Right renal pelvis (tissue), 4 donors: Measurements from ENCODE around the gene THPO. TPM values are rescaled to one million over a fixed set of nuclear protein-coding genes. Genes with fewer than 3 reads are reported as not detected.

Source experiments
- DNase-seq, 4 donors: peaks; one replicate each; pipeline ENCODE4 v3.0.0-alpha.2; 2013; ENCODE audit warnings: low read depth in 4 of 4, low spot score in 3 of 4, missing footprints in 1 of 4
- polyA plus RNA-seq, 4 donors: library from polyadenylated mRNA; unstranded; fragments of 120-200 nt; gene quantifications; one replicate each; pipeline ENCODE4 v1.2.1, GENCODE V29; 2013; ENCODE audit not compliant: insufficient read length in 4 of 4

THPO gene
- polyA plus RNA-seq, 4 donors, result 1.9 to 3.1 (median 2.5) TPM

DNA sequence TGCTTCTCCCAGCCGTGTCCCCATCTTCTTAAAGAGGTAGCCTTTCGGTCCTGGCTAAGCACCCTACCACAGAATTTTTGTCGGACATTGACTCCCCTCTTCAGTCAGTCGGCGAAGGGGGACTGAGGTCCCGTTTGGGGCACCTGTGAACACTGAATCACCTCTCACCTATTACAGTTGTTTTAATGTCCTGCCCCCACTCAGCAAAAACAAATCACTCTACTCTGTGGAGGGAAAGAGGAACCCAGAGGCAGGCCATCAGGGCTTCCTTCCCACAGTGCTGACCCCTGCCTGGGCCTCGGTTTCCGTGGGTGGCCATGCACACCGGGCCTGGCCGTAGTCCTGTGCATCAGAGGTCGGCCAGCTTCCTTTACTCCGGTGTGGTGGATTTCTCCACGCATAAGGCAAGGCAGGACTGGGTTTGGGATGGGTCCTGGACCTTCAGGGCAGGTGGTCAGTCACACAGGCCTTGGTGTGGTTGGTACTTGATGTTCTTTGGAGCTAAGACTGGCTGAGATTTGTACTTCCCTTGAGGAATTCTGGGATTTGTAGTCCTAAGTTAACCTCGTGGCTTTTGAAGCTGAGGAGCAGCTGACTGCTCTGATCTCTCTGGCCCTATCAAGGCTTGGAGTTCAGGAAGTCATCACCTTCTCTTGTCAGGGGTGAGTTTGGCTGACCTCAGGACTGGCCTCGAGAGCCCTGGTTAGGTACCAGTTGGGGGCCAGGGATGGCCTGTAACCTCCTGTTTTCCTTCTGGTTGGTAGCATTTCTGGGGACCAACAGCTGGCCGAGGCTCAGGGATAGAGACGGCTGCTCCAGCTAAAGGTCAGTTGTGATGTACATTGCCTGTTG, 41.2 kb downstream of the THPO start:
- DNase-seq, result no peak

DNA sequence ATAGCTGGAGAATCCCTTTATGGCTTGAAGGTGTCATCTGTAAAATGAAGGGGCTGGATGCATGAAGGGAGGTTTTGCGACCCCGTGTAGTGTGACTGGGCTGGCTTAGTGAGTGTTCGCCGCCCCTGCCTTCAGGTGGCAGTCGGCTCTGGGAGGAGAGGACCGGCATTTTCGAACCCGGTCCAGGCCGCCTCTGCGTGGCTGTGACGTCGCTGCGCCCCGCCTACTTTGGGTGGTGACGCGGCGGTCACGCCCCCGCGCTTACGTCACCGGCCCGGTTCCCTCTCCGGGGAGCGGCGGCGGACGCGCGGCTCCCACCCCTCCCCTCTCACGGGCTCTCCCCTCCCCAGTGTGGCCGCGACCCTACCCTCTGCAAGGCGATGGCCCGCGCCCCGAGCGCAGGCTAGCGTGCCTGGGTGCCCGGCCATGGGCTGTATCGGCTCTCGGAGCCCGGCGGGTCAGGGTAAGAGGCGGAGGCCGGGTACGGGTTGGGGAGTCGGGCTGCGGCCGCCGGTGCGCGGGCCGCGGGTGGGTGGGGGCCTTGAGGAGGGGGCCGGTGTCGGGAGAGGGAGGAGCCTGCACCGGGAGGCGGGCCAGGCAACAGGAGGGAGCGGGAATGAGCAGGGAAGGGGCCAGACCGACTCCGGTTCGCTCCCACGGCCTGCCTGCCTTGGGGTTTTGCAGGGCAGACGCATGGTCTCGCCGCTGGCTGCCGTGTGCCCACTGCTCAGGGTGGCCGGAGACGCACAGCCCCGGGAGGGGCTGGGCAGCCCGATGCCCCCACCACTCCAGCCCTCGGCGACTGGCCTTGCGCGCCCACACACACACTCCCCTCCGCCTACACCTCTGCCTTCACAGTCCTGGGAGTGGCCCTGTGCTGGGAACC, 42.1 kb downstream of the THPO start:
- DNase-seq, result peak in 1 of 4 donors; percentile 77

DNA sequence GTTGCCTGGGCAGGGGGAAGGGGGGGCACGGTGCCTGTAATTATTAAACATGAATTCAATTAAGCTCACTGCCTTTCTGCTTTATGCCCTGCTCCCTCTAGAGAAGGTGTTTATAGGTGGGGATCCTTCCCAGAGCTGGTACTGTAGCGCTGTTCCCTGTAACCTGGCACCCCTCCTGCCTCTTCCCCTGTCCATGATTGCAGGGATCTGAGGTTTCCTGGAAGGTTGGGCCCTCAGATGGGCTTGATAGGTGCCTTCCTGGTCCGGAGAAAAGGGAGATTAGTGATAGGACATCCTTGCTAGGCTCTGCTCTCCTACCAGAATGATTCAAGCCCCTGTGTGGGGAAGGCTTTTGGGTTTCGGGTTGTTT, 42.7 kb downstream of the THPO start:
- DNase-seq, result no peak

DNA sequence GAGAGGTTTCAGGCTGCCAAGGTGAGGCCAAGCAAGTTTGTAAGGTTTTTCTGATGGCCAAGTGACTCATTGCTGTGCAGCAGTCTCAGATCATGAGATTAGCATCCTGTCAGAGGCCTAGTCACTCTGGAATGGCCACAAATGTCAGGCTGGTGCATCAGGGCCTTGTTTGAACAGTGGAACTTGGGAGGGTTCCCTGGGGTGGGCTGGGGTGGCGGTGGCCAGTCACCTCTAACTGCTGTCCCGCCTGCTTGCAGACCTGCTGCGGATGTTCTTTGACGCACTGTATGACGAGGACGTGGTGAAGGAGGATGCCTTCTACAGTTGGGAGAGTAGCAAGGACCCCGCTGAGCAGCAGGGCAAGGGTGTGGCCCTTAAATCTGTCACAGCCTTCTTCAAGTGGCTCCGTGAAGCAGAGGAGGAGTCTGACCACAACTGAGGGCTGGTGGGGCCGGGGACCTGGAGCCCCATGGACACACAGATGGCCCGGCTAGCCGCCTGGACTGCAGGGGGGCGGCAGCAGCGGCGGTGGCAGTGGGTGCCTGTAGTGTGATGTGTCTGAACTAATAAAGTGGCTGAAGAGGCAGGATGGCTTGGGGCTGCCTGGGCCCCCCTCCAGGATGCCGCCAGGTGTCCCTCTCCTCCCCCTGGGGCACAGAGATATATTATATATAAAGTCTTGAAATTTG, 43.4 kb downstream of the THPO start:
- no peak for DNase-seq

DNA sequence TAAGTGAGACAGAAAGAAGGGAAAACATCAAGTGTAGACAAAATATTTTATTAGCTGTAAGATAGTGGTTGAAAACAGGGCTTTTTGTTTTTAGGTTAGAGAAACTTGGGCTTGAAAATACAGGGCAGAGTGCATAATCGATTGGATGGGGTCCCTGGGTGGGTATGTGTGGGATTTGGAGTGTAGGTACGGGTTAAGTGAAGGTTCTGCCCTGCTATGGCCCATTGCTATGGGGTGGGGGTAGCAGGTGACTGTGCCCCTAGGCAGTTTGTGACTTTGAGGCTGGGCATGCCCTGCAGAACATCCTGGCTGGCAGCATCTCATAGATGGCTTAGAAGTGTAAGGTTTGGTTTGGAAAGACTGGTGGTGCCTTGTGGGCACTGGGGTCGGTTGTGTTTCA, 44.3 kb downstream of the THPO start:
- DNase-seq, result no peak

DNA sequence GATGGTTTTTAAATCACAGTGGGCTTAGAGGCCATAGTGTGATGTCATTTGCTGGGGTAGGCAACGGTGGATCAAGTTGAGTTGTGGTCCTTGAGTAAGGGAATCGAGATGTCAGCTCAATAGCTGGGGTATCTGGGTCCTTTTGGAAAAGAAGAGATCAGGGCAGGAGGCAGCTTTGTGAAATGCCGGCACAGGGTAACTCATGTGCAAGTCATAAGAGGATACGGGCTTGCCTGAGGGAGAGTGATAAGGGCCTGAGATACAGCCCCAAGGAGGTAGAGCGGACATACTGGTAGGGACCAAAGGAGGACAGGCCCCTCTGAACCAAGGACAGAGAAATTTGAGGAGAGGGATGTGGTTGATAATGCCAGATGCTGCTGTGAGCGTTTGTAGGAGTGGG, 44.8 kb downstream of the THPO start:
- DNase-seq, result no peak

DNA sequence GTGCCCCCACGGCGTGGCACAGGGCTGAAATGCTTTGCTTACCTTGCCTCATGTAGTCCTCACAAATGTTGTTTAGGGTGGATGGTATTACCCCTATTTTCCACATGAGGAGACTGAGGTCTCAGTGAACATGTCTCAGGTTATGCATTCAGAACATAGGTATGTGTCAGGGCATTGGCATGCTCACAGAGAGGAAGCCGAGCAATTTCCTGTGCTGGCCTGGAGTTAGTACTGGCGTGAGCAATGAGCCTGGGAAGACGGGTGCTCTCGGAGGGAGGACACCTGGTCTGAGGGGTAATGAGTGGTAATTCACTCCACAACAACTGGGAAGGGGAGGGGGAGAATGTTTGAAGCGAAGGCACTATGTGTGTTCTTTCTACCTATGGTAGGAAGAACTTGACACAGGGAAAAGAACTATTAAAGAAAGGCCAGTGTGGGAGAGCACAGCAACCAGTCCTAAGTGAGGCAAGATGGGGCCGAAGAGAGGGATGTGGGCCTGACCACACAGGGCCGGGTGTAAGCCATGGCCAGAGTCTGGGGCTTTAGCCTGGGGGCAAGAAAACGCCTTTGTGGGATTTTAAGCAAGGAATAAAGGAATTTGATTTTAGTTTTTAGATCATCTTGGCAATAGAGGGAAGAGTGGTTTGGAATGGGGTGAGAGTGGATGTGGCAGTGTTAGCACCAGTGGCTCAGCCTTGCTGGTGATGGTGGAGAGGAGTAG, 45.5 kb downstream of the THPO start:
- no peak for DNase-seq

DNA sequence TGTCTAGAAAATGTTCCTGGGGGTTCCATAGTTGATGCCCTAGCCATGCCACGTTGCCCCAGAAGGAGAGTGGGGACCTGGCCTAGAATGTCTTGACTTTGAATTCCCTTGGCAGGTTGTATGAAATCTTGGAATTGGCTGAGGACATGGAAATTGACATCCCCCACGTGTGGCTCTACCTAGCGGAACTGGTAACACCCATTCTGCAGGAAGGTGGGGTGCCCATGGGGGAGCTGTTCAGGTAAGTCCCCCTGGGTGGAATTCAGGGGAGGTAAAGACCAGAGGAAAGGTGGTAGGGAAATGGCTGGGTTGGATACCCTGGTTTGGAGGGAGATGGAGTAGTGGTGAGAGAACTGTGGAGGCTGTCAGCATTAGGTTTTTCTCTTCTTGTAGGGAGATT, 49.5 kb downstream of the THPO start:
- DNase-seq, result no peak

DNA sequence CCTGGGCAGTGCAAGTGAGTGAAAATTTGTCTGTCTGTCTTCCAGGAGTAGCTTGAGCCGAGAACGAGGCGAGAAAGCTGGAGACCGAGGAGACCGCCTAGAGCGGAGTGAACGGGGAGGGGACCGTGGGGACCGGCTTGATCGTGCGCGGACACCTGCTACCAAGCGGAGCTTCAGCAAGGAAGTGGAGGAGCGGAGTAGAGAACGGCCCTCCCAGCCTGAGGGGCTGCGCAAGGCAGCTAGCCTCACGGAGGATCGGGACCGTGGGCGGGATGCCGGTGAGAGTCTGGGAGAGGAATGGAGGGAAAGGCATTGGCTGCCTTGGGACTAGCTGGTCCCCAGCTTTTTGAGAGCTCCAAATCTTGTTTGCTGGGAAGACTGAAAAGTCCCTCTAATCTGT, 50.8 kb downstream of the THPO start:
- no peak for DNase-seq

DNA sequence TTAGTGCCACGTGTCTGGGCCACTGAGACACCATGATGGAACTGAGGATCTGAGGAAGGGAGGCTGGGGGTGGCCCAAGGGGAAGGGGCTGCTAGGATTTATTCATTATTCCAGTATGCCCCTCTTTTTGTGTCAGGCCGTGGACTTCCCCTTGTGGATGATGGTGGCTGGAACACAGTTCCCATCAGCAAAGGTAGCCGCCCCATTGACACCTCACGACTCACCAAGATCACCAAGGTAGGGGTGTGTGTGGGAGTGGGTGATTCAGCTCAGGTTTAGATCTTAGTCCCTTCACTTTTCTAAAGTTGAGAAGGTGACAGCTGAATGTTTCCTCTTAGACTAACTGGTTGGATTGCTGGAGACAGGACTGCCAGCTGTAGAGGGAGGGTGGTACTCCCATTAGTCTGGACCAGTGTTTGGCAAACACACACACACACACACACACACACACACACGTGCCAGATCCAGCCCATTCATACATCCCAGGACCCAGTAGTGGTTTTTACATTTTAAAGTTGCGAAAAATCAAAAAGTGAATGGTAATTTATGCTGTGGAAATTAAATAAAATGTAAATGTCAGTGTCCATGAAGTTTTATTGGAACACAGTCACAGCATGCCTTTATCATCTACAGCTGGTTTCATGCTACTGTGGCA, 52.2 kb downstream of the THPO start:
- no peak for DNase-seq

DNA sequence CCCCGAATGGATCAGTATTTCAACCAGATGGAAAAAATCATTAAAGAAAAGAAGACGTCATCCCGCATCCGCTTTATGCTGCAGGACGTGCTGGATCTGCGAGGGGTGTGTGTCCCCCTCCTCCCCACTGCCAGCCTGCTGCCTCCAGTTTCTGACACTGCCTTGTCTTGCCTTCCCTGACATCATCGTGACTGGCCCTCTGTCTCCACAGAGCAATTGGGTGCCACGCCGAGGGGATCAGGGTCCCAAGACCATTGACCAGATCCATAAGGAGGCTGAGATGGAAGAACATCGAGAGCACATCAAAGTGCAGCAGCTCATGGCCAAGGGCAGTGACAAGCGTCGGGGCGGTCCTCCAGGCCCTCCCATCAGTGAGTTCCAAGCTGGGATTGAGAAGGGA, 52.7 kb downstream of the THPO start:
- no peak for DNase-seq

DNA sequence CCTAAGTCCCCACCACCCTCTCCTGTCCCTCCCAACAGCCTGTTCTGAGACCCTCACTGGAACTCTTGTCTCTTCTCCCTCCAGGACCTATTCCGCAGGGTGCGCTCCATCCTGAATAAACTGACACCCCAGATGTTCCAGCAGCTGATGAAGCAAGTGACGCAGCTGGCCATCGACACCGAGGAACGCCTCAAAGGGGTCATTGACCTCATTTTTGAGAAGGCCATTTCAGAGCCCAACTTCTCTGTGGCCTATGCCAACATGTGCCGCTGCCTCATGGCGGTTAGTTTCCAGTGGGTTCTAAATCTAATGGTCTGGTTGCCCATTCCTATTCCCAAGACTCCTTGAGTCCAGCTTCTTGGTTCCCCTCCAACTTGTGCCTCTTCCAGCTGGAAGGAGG, 54.3 kb downstream of the THPO start:
- DNase-seq, result no peak

DNA sequence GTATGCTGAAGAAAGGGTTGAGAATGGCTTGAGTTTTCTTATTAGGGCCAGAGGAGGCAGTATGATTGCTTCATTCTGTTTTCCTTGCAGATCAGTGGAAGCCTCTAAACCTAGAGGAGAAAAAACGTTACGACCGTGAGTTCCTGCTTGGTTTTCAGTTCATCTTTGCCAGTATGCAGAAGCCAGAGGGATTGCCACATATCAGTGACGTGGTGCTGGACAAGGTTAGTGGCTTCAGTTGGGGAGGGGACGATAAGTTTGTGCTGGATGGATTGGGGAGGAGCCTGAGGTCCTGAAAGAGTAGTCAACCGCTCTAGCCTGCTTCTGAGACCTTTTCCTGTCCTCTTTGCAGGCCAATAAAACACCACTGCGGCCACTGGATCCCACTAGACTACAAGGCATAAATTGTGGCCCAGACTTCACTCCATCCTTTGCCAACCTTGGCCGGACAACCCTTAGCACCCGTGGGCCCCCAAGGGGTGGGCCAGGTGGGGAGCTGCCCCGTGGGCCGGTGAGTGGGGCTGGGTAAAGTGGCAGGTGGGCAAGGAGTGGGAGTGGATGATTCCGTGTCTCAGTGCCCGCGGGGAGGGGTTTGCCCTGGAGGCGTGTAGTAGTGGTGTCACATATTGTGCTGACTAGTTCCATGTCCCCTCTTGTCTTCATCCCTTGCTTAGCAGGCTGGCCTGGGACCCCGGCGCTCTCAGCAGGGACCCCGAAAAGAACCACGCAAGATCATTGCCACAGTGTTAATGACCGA, 55.1 kb downstream of the THPO start:
- DNase-seq, result no peak

Other genes with a start within 250 kb of the THPO start
- 10 to 100 TPM; 47.2 to 49.4 (median 48.1) TPM for gene EIF2B5, start 242.8 kb downstream of the THPO start, polyA plus RNA-seq
- gene DVL3, start 222.8 kb downstream of the THPO start, polyA plus RNA-seq, result 10 to 100 TPM; 70.0 to 81.5 (median 77.2) TPM
- 100 to 1,000 TPM; 324 to 371 (median 355) TPM for gene AP2M1, start 203.4 kb downstream of the THPO start, polyA plus RNA-seq
- gene ABCF3, start 192.0 kb downstream of the THPO start, polyA plus RNA-seq, result 10 to 100 TPM; 53.5 to 62.6 (median 54.5) TPM
- gene VWA5B2, start 148.6 kb downstream of the THPO start, polyA plus RNA-seq, result 1 to 10 TPM in 3 of 4 donors, under 1 TPM in 1; 0.80 to 2.5 (median 1.4) TPM
- gene ALG3, start 129.2 kb downstream of the THPO start, polyA plus RNA-seq, result 10 to 100 TPM; 29.2 to 40.6 (median 36.8) TPM
- gene EEF1AKMT4, start 128.5 kb downstream of the THPO start, polyA plus RNA-seq, result 1 to 10 TPM; 2.8 to 3.4 (median 3.1) TPM
- gene CAMK2N2, start 116.7 kb downstream of the THPO start, polyA plus RNA-seq, result under 1 TPM in 2 of 4 donors, not detected in 2; 0.19 to 0.29 TPM
- gene ECE2, start 102.2 kb downstream of the THPO start, polyA plus RNA-seq, result under 1 TPM in 1 of 4 donors, not detected in 3; 0.16 TPM
- gene PSMD2, start 79.0 kb downstream of the THPO start, polyA plus RNA-seq, result 100 to 1,000 TPM; 189 to 213 (median 207) TPM
- gene EIF4G1, start 63.6 kb downstream of the THPO start, polyA plus RNA-seq, result 100 to 1,000 TPM; 158 to 204 (median 173) TPM
- 10 to 100 TPM; 10.5 to 15.7 (median 11.0) TPM for gene FAM131A, start 40.6 kb downstream of the THPO start, polyA plus RNA-seq
- 10 to 100 TPM in 3 of 4 donors, 1 to 10 TPM in 1; 9.4 to 13.3 (median 11.6) TPM for gene CLCN2, start 16.6 kb downstream of the THPO start, polyA plus RNA-seq
- 100 to 1,000 TPM in 1 of 4 donors, 10 to 100 TPM in 3; 85.8 to 101 (median 93.9) TPM for gene POLR2H, start 16.5 kb downstream of the THPO start, polyA plus RNA-seq
- gene CHRD, start 1.8 kb upstream of the THPO start, polyA plus RNA-seq, result 10 to 100 TPM; 12.2 to 14.6 (median 13.0) TPM
- 10 to 100 TPM; 27.2 to 35.0 (median 29.3) TPM for gene EPHB3, start 183.6 kb upstream of the THPO start, polyA plus RNA-seq